ENCODE measurements around the gene COL15A1. TPM values are rescaled to one million over a fixed set of nuclear protein-coding genes. Genes with fewer than 3 reads are reported as not detected.
A peak's percentile ranks its signal among the peaks of the same experiment; 100 is the strongest.

The COL15A1 gene
- total and polyA plus RNA-seq, 2 of the 8 experiments (the other 6 are each of a cell fraction or from before 2014, with no cell fraction given), result 0.12 to 0.15 TPM

- H3K4me1 ChIP-seq (replicated peaks in 1 of 4; ENCODE audit: control insufficient read depth in 3 of 4, insufficient read depth in 4 of 4, low read length in 3 of 4), result peaks cover 0 to 6% (median 2%) of the 10 kb centered on the region in 4 experiments; a peak in 4 of 7 replicates
- H3K4ac ChIP-seq (replicated peaks; ENCODE audit: insufficient read length, low read depth, low read length), result no peak overlapping the region
- no peak overlapping the region for H2BK5ac ChIP-seq (ENCODE audit: low read depth, low read length)
- H3K23ac ChIP-seq (ENCODE audit: insufficient read length), result no peak overlapping the region
- no peaks in the 10 kb centered on the region for H3K27me3 ChIP-seq (replicated peaks in 1 of 4; ENCODE audit: control insufficient read depth in 3 of 4, extremely low read depth in 1 of 4, insufficient read depth in 3 of 4, low read length in 3 of 4)
- H4K20me1 ChIP-seq (replicated peaks in 1 of 2; ENCODE audit: control insufficient read depth in 1 of 2, insufficient read depth in 2 of 2, low read length in 2 of 2), result no peaks in the 10 kb centered on the region
- no peak overlapping the region for H2BK15ac ChIP-seq (ENCODE audit: low read length)
- DNase-seq (ENCODE audit: low read depth in 1 of 2, low spot score in 2 of 2), result no peak
- no peak overlapping the region for H2BK12ac ChIP-seq (ENCODE audit: low read depth, low read length)
- H2BK20ac ChIP-seq (ENCODE audit: low read length), result no peak overlapping the region
- no peak overlapping the region for H3K4me2 ChIP-seq (ENCODE audit: insufficient read depth in 1 of 2, low read depth in 2 of 2, low read length in 2 of 2)
- ChIA-PET CTCF (ENCODE audit: partially characterized antibody) (interaction anchor here (0.8 to 1.1 kb wide), 4 partner anchors 9 to 213 kb away, joined by 3 read pairs; no protein-coding TSS in a partner anchor), POLR2A (ENCODE audit: partially characterized antibody) (interaction anchor here (1.1 kb wide), 1 partner anchor 10 kb away, joined by 3 read pairs; no protein-coding TSS in a partner anchor)
- H2BK120ac ChIP-seq (replicated peaks; ENCODE audit: low read depth, low read length), result no peak overlapping the region
- H3K23me2 ChIP-seq (ENCODE audit: low read depth, low read length), result no peaks in the 10 kb centered on the region
- H2AK5ac ChIP-seq (ENCODE audit: low read depth, low read length), result no peak overlapping the region
- H3K56ac ChIP-seq (replicated peaks; ENCODE audit: insufficient read length, low read depth, low read length), result no peak overlapping the region
- no peak overlapping the region for H3K27ac ChIP-seq (ENCODE audit: low read depth, low read length)
- H3K9me3 ChIP-seq (ENCODE audit: insufficient read depth in 2 of 2, low read depth in 1 of 2, low read length in 1 of 2), result no peaks in the 10 kb centered on the region
- H4K8ac ChIP-seq (ENCODE audit: extremely low read depth, insufficient read depth, low read length), result no peak overlapping the region
- WGBS, 2 experiments (ENCODE audit: extremely low coverage in 1 of 2, insufficient coverage in 1 of 2, insufficient read length in 1 of 2, insufficient replicate concordance in 2 of 2, low coverage in 1 of 2, low lambda C conversion rate in 2 of 2, missing lambda C conversion rate in 1 of 2), result 72% methylated on average over 6 of the region's 6 CpGs; no CpG with 5 or more reads in 1 of the 2 experiments
- no peak overlapping the region for H4K91ac ChIP-seq (replicated peaks; ENCODE audit: insufficient read length, low read length)
- H4K5ac ChIP-seq (ENCODE audit: insufficient read length, low read depth, low read length), result no peak overlapping the region
- no peaks in the 10 kb centered on the region for H3K36me3 ChIP-seq (ENCODE audit: control insufficient read depth in 2 of 4, insufficient read depth in 4 of 4, low read length in 3 of 4)
- peak overlapping the region; percentile 72 for H2AFZ ChIP-seq (ENCODE audit: low read length)
- no peak overlapping the region for H3K14ac ChIP-seq (ENCODE audit: insufficient read length)
- no peak overlapping the region for H3K4me3 ChIP-seq (ENCODE audit: extremely low read depth in 1 of 4, insufficient read depth in 2 of 4, low read depth in 3 of 4, low read length in 4 of 4)
- no peak for FAIRE-seq
- H3K79me1 ChIP-seq (ENCODE audit: low read depth, low read length), result no peaks in the 10 kb centered on the region
- no peak overlapping the region for H3K9ac ChIP-seq (replicated peaks in 1 of 4; ENCODE audit: extremely low read depth in 1 of 4, low read depth in 3 of 4, low read length in 3 of 4)
- no peak overlapping the region for H3K18ac ChIP-seq (ENCODE audit: extremely low read depth, low read length)
- no peaks in the 10 kb centered on the region for H3K79me2 ChIP-seq (ENCODE audit: control insufficient read depth in 1 of 2, insufficient read depth in 2 of 2, low read length in 2 of 2)
- TF ChIP-seq ASH2L (IDR thresholded peaks at IDR 0.05; ENCODE audit: low read length) (no peak), TBP (IDR thresholded peaks at IDR 0.05; ENCODE audit: low read depth, low read length) (no peak), RNF2 (IDR thresholded peaks at IDR 0.05; ENCODE audit: borderline replicate concordance, low read depth, low read length, missing control alignments, poor library complexity, severe bottlenecking) (no peak), CREB1 (IDR thresholded peaks at IDR 0.05) (no peak), BACH1 (IDR thresholded peaks at IDR 0.05; ENCODE audit: low read length) (no peak), ATF2 (IDR thresholded peaks at IDR 0.05; ENCODE audit: low read length) (no peak), POLR2A (IDR thresholded peaks at IDR 0.05; ENCODE audit: control extremely low read depth in 1 of 2, low read depth in 2 of 2, low read length in 2 of 2) (no peak)
Observed at GRCh38 chr9:98927724-98928123, 16.0 kb upstream of the COL15A1 start.

All from H1 (cell line).